ENCODE results near the gene PGS1. TPM values are rescaled to one million over a fixed set of nuclear protein-coding genes. Genes with fewer than 3 reads are reported as not detected.

PGS1 gene
- total and polyA plus RNA-seq, 2 of the 8 experiments (the other 6 are each of a cell fraction or from before 2014, with no cell fraction given): 46.7 to 60.0 TPM

DNA sequence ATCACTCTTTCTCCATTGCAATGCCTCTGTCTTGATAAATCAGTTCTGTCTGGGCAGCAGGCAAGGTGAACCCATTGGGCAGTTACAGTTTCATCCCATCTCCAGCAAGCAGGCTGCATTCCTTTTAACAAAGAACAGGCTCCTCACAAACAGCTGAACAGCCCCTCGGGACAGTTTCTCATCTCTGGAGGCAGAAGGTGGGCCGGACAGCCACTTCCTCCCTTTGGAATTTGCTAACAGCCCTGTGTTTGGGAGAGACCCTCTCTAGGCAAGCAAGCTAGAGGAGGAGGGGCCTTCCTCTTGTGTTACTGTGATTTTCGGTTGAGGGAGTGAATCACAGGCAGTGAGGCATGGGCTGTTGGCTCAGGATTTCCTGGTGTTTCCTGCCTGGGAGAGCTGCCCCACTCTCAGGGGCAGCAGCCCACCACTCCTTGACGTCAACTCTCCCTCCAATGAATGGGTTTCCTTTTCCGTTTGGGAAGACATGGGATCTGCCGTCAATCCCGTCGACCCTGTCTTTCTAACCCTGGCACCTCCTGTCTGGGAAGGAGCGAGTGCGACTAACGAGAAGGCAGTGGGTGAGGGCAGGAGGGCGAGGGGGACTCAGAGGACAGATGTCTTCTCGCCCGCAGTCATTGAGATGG, 3.7 kb upstream of the PGS1 start (continued):
- TF ChIP-seq TEAD4 (IDR thresholded peaks at IDR 0.05; ENCODE audit: low read depth, low read length) (peak; percentile 66), SIRT6 (IDR thresholded peaks at IDR 0.05; ENCODE audit: low read length) (no peak), TAF7 (optimal IDR thresholded peaks at IDR 0.05; ENCODE audit: borderline replicate concordance, low read depth, low read length) (peak; percentile 58), ZNF274 (IDR thresholded peaks at IDR 0.05; ENCODE audit: borderline replicate concordance, extremely low read depth, low read length) (no peak), TCF12 (IDR thresholded peaks at IDR 0.05; ENCODE audit: low read depth, low read length) (0 out of 2 replicates have a peak, but pooled peaks have one; percentile 52), GABPA (IDR thresholded peaks at IDR 0.05; ENCODE audit: borderline replicate concordance, insufficient read depth, low read length) (no peak), CHD2 (IDR thresholded peaks at IDR 0.05; ENCODE audit: low read length) (no peak), JUND (IDR thresholded peaks at IDR 0.05; ENCODE audit: low read length) (no peak; the same call in 1 of the 2 replicates), CBX8 (IDR thresholded peaks at IDR 0.05; ENCODE audit: borderline replicate concordance, low read depth, low read length) (no peak), ASH2L (IDR thresholded peaks at IDR 0.05; ENCODE audit: low read length) (peak; percentile 44), TBP (IDR thresholded peaks at IDR 0.05; ENCODE audit: low read depth, low read length) (no peak), FOSL1 (IDR thresholded peaks at IDR 0.05; ENCODE audit: insufficient read depth, low read depth, low read length) (no peak), YY1 (IDR thresholded peaks at IDR 0.05; ENCODE audit: low read depth, low read length) (no peak; the same call in 1 of the 2 replicates), SIN3A (conservative IDR thresholded peaks at IDR 0.05 in 1 of 2, IDR thresholded peaks at IDR 0.05 in 1 of 2; ENCODE audit: low read depth in 1 of 2, low read length in 2 of 2) (peak in 1 of 2 experiments; percentile 62; a peak in 2 of 4 replicates)
- TF ChIP-seq, protein P1, sequence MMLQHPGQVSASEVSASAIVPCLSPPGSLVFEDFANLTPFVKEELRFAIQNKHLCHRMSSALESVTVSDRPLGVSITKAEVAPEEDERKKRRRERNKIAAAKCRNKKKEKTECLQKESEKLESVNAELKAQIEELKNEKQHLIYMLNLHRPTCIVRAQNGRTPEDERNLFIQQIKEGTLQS (IDR thresholded peaks at IDR 0.05; ENCODE audit: insufficient read depth, low read depth, low read length): no peak
